Endothelial cell of hepatic sinusoid (primary cell): ENCODE data around the gene PYGL.

Experiments used
- in situ Hi-C: cut with HindIII; loops from 2 replicates; pipeline ENCODE4 v1.10.0; 2017; ENCODE audit warnings: low sequenced_read_pairs

Gene PYGL

GRCh38 chr14:50882932-50883826, 61.1 kb downstream of the PYGL start:
- in situ Hi-C loops = no loop called here

- in situ Hi-C loops = no loop called here
Observed at GRCh38 chr14:50875359-50876070, 68.8 kb downstream of the PYGL start.

GRCh38 chr14:50874757-50875156, 69.5 kb downstream of the PYGL start:
- in situ Hi-C loops = no loop called here

GRCh38 chr14:50871914-50872732, 72.2 kb downstream of the PYGL start, which contains the start of gene ABHD12B:
ABHD12B (plus strand) TSS chr14:50872053; CDS start chr14:50872175, 122 bp downstream.
- in situ Hi-C loops = no loop called here

- in situ Hi-C loops = no loop called here
Observed at GRCh38 chr14:50871228-50871627, 73.1 kb downstream of the PYGL start.

- in situ Hi-C loops = no loop called here
Observed at GRCh38 chr14:50865391-50866076, 78.7 kb downstream of the PYGL start.

- in situ Hi-C loops = no loop called here
Observed at GRCh38 chr14:50864946-50865345, 79.3 kb downstream of the PYGL start.

GRCh38 chr14:50864237-50864636, 80.0 kb downstream of the PYGL start:
- in situ Hi-C loops = no loop called here

- in situ Hi-C loops = no loop called here
Observed at GRCh38 chr14:50862036-50862570, 82.2 kb downstream of the PYGL start.

GRCh38 chr14:50860478-50861086, 83.7 kb downstream of the PYGL start:
- in situ Hi-C loops = no loop called here

- in situ Hi-C loops = no loop called here
Observed at GRCh38 chr14:50859296-50859624, 85.0 kb downstream of the PYGL start.

GRCh38 chr14:50856660-50857059, 87.6 kb downstream of the PYGL start:
- in situ Hi-C loops = no loop called here

- in situ Hi-C loops = no loop called here
Observed at GRCh38 chr14:50855558-50855957, 88.7 kb downstream of the PYGL start.
